PC-9 (cell line): ENCODE measurements around the gene TRAPPC5.

ENCODE experiments used
- CTCF ChIP-seq: fragments of 200-600 bp; sonication (generic); conservative IDR thresholded peaks from 2 replicates; pipeline ENCODE4 v1.6.1; 2017; ENCODE audit warnings: mixed run types, antibody characterized with exemption, mild to moderate bottlenecking, moderate library complexity
- EZH2 ChIP-seq: fragments of 200-600 bp; sonication (generic); IDR thresholded peaks from 2 replicates; pipeline ENCODE4 v1.8.0; 2017; ENCODE audit warnings: antibody characterized with exemption, low read depth

- TF ChIP-seq EZH2, result no peak
- no peak for TF ChIP-seq CTCF
Measured at GRCh38 chr19:7703332-7703731, 22.7 kb downstream of the TRAPPC5 start.
